K562 (cell line): ENCODE data around the gene SERPINA6. TPM values are rescaled to one million over a fixed set of nuclear protein-coding genes. Genes with fewer than 3 reads are reported as not detected.

Experiments used
- RBM15 ChIP-seq: fragments of 200-400 bp; formaldehyde crosslinking; IDR thresholded peaks from 2 replicates; pipeline ENCODE4 v1.6.1; 2018; ENCODE audit warnings: mild to moderate bottlenecking, low read length, moderate library complexity; ENCODE audit not compliant: insufficient read depth
- polyA plus RNA-seq, 8 experiments: library from polyadenylated mRNA; depleted of rRNA in 4 of 8; stranded (reverse) in 5 of 8; unstranded in 3 of 8; fragments of >200 nt; fragmentation: Nextera tagmentation in 2 of 8; fragmentation: Illumina TruSeq in 1 of 8; extraction: Ambion mirVana in 2 of 8; extraction: Trizol in 1 of 8; gene quantifications; 2 replicates each; pipeline versions ENCODE4 v1.2.1 to v1.2.3, GENCODE V29; 2011 to 2014; ENCODE audit warnings: inconsistent platforms in 1 of 8, missing spikeins in 1 of 8
- total RNA-seq, 7 experiments: library from RNA; depleted of rRNA in 6 of 7; stranded (reverse); fragments of >200 nt in 6 of 7; fragmentation: Illumina TruSeq in 2 of 7; extraction: Trizol in 2 of 7; gene quantifications; 2 replicates each; pipeline versions ENCODE4 v1.2.1 to v1.2.3, GENCODE V29; 2011 to 2021; ENCODE audit warnings: low replicate concordance in 1 of 7
- TF ChIP-seq, protein P1 (sequence below), 2 experiments: fragments of 450-650 bp; IDR thresholded peaks; 2 replicates each; pipeline ENCODE4 v1.6.1; 2016; ENCODE audit warnings: mild to moderate bottlenecking in 2 of 2, borderline replicate concordance in 1 of 2, low read depth in 1 of 2, moderate library complexity in 1 of 2

Gene SERPINA6
- total and polyA plus RNA-seq, 9 of the 15 experiments (the other 6 are each of a cell fraction or from before 2014, with no cell fraction given): not detected

DNA sequence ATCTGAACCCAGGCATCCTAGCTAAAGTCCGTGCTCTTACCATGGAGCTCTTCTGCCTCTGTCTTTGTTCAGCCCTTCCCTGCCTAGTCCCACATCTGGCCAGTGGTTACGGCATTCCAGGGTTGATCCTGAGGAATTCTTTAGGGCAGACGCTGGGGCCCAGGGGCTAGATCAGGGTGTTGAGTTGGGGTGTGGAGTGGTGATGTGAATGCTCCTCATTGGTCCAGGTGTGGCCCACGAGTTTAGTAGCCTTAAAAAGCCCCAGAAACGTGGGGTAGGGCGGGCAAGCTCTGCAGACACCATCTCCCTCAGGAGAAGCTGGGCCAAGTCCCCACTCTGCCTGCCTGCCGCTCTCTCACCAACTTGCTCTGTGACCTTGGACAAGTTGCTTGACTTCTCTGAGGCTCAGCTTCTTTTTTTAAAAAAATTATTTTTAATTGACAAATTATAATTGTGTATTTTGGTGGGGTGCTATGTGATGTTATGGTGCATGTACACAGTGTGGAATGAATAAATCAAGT lies 9.0 kb upstream of the SERPINA6 start (continued):
- TF ChIP-seq, protein P1, sequence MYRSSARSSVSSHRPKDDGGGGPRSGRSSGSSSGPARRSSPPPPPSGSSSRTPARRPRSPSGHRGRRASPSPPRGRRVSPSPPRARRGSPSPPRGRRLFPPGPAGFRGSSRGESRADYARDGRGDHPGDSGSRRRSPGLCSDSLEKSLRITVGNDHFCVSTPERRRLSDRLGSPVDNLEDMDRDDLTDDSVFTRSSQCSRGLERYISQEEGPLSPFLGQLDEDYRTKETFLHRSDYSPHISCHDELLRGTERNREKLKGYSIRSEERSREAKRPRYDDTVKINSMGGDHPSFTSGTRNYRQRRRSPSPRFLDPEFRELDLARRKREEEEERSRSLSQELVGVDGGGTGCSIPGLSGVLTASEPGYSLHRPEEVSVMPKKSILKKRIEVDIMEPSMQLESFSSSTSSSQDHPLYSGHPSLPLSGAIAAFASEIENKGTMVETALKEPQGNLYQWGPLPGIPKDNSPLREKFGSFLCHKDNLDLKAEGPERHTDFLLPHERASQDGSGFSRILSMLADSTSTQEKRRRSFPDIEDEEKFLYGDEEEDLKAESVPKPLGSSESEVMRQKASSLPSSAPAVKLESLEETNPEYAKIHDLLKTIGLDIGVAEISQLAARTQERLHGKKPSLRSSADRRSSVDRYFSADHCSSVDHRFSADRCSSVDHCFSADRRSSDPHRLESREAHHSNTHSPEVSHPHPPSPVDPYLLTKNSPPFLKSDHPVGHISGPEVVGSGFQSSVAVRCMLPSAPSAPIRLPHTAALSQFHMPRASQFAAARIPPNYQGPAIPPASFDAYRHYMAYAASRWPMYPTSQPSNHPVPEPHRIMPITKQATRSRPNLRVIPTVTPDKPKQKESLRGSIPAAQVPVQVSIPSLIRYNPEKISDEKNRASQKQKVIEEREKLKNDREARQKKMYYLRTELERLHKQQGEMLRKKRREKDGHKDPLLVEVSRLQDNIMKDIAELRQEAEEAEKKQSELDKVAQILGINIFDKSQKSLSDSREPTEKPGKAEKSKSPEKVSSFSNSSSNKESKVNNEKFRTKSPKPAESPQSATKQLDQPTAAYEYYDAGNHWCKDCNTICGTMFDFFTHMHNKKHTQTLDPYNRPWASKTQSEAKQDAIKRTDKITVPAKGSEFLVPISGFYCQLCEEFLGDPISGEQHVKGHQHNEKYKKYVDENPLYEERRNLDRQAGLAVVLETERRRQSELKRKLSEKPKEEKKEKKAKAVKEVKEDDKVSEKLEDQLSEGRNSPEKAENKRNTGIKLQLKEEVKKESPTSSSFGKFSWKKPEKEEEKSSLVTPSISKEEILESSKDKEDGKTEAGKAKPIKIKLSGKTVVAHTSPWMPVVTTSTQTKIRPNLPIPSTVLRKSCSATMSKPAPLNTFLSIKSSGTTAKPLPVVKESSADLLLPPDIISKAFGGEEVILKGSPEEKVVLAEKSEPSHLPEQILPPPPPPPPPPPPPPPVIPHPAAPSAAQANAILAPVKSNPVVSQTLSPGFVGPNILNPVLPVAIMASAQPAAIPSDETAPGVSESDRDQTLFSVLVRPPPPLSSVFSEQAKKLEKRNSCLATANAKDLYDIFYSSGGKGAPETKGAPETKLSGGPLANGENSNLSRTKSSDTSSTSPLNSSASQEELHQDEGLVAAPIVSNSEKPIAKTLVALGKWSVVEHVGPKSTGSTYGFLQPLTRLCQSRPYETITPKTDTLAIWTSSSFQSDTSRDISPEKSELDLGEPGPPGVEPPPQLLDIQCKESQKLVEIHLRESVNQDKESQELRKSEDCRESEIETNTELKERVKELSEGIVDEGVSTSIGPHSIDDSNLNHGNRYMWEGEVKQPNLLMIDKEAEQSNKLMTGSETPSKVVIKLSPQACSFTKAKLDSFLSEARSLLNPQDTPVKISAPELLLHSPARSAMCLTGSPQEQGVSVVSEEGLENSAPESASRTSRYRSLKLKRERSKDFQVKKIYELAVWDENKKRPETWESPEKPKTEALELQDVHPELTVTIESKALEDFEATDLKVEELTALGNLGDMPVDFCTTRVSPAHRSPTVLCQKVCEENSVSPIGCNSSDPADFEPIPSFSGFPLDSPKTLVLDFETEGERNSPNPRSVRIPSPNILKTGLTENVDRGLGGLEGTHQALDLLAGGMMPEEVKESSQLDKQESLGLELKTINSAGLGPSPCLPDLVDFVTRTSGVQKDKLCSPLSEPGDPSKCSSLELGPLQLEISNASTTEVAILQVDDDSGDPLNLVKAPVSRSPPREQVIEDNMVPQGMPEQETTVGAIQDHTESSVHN (IDR thresholded peaks at IDR 0.05; ENCODE audit: borderline replicate concordance in 1 of 2, low read depth in 1 of 2): no peak
- no peak for TF ChIP-seq RBM15
